ENCODE results near the gene CUX1.
A peak's percentile ranks its signal among the peaks of the same experiment; 100 is the strongest.

CUX1 gene

DNA sequence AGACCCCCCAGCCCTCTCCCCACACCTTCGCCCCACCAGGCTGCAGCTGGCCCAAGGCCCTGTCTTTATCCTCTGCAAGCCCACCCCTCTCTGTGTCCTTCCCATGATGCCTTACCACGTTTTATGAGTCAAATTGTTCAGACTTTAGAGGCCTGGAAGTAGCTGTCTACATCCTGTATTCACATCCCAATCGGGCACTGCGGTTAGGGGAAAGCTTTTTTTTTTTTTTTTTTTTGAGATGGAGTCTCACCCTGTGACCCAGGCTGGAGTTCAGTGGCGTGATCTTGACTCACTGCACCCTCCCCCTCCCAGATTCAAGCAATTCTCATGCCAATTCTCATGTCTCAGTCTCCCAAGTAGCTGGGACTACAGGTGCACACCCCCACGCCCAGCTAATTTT, 347.7 kb downstream of the CUX1 start:
- TF ChIP-seq, protein P1, sequence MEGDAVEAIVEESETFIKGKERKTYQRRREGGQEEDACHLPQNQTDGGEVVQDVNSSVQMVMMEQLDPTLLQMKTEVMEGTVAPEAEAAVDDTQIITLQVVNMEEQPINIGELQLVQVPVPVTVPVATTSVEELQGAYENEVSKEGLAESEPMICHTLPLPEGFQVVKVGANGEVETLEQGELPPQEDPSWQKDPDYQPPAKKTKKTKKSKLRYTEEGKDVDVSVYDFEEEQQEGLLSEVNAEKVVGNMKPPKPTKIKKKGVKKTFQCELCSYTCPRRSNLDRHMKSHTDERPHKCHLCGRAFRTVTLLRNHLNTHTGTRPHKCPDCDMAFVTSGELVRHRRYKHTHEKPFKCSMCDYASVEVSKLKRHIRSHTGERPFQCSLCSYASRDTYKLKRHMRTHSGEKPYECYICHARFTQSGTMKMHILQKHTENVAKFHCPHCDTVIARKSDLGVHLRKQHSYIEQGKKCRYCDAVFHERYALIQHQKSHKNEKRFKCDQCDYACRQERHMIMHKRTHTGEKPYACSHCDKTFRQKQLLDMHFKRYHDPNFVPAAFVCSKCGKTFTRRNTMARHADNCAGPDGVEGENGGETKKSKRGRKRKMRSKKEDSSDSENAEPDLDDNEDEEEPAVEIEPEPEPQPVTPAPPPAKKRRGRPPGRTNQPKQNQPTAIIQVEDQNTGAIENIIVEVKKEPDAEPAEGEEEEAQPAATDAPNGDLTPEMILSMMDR (IDR thresholded peaks at IDR 0.05; ENCODE audit: low read depth, low read length), result no peak
- no peak overlapping the region for H3K4me3 ChIP-seq (replicated peaks in 1 of 2; ENCODE audit: low read depth in 2 of 2, low read length in 2 of 2)
- DNase-seq (ENCODE audit: low read depth in 2 of 2), result peak in 1 of 2 donors; percentile 51

DNA sequence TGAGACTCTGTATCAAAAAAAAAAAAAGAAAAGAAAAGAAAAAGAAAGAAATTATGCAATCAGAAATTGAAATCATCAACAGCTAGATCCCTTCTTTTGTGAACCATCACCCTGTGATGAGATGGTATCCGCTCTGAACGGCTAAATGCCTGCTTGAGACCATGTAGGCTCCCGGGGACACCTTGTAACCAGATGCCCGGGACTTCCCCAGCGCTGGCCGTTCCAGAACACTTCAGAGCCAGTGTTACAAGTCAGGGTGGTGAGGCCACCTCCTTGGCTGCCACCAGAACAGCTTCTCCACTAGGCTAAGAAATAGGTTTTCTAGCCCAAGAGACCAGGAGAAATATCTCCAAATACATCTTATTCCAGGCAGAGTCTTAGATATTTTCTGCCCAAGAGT, 349.8 kb downstream of the CUX1 start:
- no peak overlapping the region for H3K4me3 ChIP-seq (replicated peaks in 1 of 2; ENCODE audit: low read depth in 2 of 2, low read length in 2 of 2)
- DNase-seq (ENCODE audit: low read depth in 2 of 2), result no peak
- TF ChIP-seq, protein P1 (IDR thresholded peaks at IDR 0.05; ENCODE audit: low read depth, low read length), result no peak

DNA sequence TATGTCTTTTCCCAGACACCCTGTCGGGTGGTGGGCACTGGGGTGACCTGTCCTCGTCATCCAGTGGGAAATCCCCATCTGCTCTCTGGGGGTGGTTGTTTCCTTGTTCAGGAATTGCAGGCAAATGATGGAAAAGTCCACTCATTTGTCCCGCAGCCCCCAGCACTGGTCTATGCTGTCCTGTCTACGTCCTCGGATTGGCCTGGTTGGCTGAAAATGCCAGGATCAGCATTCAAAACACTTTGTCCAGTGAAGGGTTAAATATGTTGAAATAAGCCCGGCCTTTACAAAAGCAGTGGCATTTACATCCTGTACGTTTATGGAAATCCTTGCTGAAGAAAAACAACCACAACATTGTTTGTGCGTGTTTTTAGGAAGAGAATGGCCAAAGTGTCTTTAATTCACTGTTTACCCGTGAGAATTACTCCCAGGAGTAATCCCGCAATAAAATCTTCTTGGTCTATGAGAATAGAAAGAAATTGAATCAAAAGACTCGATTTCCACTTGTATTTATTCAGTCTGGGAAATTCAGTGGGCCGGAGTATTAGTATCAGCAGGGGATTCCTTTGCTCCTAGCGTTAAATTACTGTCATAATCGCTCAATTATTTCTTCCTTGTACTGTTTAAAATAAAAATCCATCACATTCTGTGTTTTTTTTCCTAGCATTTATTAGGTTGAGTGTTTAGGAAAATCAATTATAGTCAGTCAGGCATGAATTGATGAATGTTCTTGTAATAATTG, 352.4 kb downstream of the CUX1 start:
- peak overlapping the region in 1 of 2 donors; percentile 11 for H3K4me3 ChIP-seq (replicated peaks in 1 of 2; ENCODE audit: low read depth in 2 of 2, low read length in 2 of 2)
- DNase-seq (ENCODE audit: low read depth in 2 of 2), result peak; percentile 74 to 76

DNA sequence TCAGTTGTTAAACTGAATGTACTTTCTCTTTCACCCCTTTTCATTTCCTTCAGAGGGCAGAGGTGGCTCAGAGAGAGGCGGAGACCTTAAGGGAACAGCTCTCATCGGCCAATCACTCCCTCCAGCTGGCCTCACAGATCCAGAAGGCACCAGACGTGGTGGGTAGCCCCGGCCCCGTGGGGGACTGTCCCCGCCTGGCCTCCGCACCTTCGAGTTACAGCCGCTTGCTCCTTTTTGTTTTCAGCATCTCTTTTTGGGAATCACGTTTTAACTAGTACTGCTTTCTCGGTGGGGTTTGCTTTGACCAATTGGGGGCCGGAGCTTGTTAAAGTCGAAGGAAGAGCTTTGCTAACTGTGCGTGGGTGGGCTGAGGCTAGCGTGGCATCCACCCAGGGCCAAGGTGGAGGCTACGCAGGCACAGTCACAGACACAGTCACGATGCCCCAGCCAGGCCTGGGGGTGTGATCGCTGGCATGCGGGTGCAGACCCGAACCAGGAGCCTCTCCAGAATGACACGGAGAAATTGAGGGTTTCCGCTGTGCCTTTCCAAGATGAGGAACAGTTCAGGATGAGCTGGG, 353.1 kb downstream of the CUX1 start:
- peak overlapping the region in 1 of 2 donors; percentile 11 for H3K4me3 ChIP-seq (replicated peaks in 1 of 2; ENCODE audit: low read depth in 2 of 2, low read length in 2 of 2)
- TF ChIP-seq, protein P1 (IDR thresholded peaks at IDR 0.05; ENCODE audit: low read depth, low read length), result no peak
- peak; percentile 41 to 58 for DNase-seq (ENCODE audit: low read depth in 2 of 2)

More for the DNA sequence above, 352.4 kb downstream of the CUX1 start:
- TF ChIP-seq, protein P1 (IDR thresholded peaks at IDR 0.05; ENCODE audit: low read depth, low read length), result no peak

DNA sequence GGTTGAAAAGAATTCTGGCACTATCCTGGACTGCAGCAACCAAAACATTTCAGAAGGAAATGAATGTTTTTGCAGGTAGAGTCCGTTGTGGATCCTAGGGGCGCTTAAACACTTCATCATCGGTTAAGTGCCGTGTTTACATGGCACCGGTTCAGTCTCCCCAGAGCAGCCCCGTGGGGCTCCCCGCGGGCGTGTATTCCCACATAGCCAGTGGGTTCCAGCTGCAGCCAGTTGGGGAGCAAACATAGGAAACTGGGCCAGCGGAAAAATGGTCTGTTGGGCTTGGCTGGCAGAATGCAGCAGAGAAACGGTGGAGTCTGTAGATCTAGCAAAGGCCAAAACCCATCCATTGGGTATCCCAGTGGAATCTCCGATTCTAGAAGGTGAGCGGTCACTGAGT, 356.2 kb downstream of the CUX1 start:
- TF ChIP-seq, protein P1 (IDR thresholded peaks at IDR 0.05; ENCODE audit: low read depth, low read length), result no peak
- DNase-seq (ENCODE audit: low read depth in 2 of 2), result no peak

DNA sequence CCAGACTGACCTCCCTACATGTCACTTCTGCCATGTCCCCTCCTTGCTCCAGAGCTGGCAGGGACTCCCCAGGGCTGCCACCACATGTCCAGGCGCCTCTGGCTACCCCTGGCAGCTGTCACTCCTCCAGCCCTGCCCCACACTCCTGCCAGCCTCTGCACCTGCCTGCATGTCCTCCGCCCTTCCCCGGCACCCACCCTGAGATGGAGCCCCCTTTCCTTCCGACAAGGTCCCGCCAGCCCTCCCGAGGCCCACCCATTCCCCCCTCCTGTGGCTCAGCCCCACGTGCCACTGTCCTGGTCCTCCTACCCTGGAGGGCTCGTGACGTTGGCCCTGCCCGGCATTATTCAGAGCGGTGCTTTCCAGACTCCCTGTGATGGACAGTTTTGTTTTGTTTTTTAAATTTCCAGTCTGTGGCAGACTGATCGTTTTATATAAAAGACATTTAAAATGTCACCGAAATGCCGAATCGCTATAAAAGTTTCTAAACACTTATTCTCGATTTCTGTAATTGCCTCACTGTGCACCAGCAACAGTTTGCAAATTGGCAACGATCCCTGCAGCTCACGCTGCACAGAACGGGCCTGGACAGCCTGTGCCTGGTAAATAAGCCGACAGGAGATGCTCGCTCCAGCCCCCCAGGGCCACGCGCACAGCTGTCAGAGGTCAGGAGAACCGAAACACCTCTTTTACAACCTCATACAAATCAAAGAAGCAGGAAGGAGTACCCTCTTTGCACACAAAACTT, 358.2 kb downstream of the CUX1 start:
- no peak for DNase-seq (ENCODE audit: low read depth in 2 of 2)

More for the DNA sequence above, 356.2 kb downstream of the CUX1 start:
- H3K4me3 ChIP-seq (replicated peaks in 1 of 2; ENCODE audit: low read depth in 2 of 2, low read length in 2 of 2), result no peak overlapping the region

More for the DNA sequence above, 358.2 kb downstream of the CUX1 start:
- TF ChIP-seq, protein P1 (IDR thresholded peaks at IDR 0.05; ENCODE audit: low read depth, low read length), result no peak
- H3K4me3 ChIP-seq (replicated peaks in 1 of 2; ENCODE audit: low read depth in 2 of 2, low read length in 2 of 2), result no peak overlapping the region

Data from cardiac fibroblast (primary cell).